Measurements from ENCODE around the gene AXIN1.
A peak's percentile ranks its signal among the peaks of the same experiment; 100 is the strongest.
"Not testable (repeated sequence)": the region's sequence is repeated elsewhere in the genome, so short reads cannot be mapped to it uniquely, and the experiment has no call there.

Gene AXIN1

GRCh38 chr16:356741-357140 is 4.2 kb upstream of the AXIN1 start:
- no peak for DNase-seq (ENCODE audit: insufficient read length, low spot score)
- no peak for FAIRE-seq

- DNase-seq (ENCODE audit: insufficient read length, low spot score) (no peak), FAIRE-seq (no peak)
Observed at GRCh38 chr16:354971-355461, 2.5 kb upstream of the AXIN1 start.

- DNase-seq (ENCODE audit: insufficient read length, low spot score) = no peak
- no peak for FAIRE-seq
Observed at GRCh38 chr16:354291-354881, 1.9 kb upstream of the AXIN1 start.

GRCh38 chr16:353404-354290 is 1.1 kb upstream of the AXIN1 start:
- FAIRE-seq (no peak), DNase-seq (ENCODE audit: insufficient read length, low spot score) (no peak)

- FAIRE-seq (no peak), DNase-seq (ENCODE audit: insufficient read length, low spot score) (no peak)
Observed at GRCh38 chr16:351804-352520, 561 bp downstream of the AXIN1 start.

- FAIRE-seq (no peak), DNase-seq (ENCODE audit: insufficient read length, low spot score) (no peak)
Observed at GRCh38 chr16:350203-350602, 2.3 kb downstream of the AXIN1 start.

GRCh38 chr16:349211-349610 is 3.3 kb downstream of the AXIN1 start:
- FAIRE-seq (peak; percentile 92), DNase-seq (ENCODE audit: insufficient read length, low spot score) (peak; percentile 77)

- not testable (repeated sequence) for DNase-seq (ENCODE audit: insufficient read length, low spot score); FAIRE-seq
Observed at GRCh38 chr16:348495-348894, 4.0 kb downstream of the AXIN1 start.

GRCh38 chr16:347203-347602 is 5.3 kb downstream of the AXIN1 start:
- no peak for DNase-seq (ENCODE audit: insufficient read length, low spot score)
- no peak for FAIRE-seq

GRCh38 chr16:346587-346986 is 5.9 kb downstream of the AXIN1 start:
- DNase-seq (ENCODE audit: insufficient read length, low spot score) = no peak
- FAIRE-seq = no peak

GRCh38 chr16:345772-346171 is 6.8 kb downstream of the AXIN1 start:
- no peak for FAIRE-seq
- no peak for DNase-seq (ENCODE audit: insufficient read length, low spot score)

- no peak for FAIRE-seq
- no peak for DNase-seq (ENCODE audit: insufficient read length, low spot score)
Observed at GRCh38 chr16:342455-343213, 9.9 kb downstream of the AXIN1 start.

- not testable (repeated sequence) for FAIRE-seq; DNase-seq (ENCODE audit: insufficient read length, low spot score)
Observed at GRCh38 chr16:341974-342336, 10.6 kb downstream of the AXIN1 start.

GRCh38 chr16:341095-341973 is 11.2 kb downstream of the AXIN1 start:
- not testable (repeated sequence) for FAIRE-seq; DNase-seq (ENCODE audit: insufficient read length, low spot score)

- FAIRE-seq (no peak), DNase-seq (ENCODE audit: insufficient read length, low spot score) (no peak)
Observed at GRCh38 chr16:340370-341091, 12.0 kb downstream of the AXIN1 start.

- no peak for DNase-seq (ENCODE audit: insufficient read length, low spot score)
- FAIRE-seq = no peak
Observed at GRCh38 chr16:339680-340079, 12.8 kb downstream of the AXIN1 start.

GRCh38 chr16:337975-338575 is 14.4 kb downstream of the AXIN1 start:
- no peak for FAIRE-seq
- no peak for DNase-seq (ENCODE audit: insufficient read length, low spot score)

- DNase-seq (ENCODE audit: insufficient read length, low spot score) (no peak), FAIRE-seq (no peak)
Observed at GRCh38 chr16:337437-337836, 15.1 kb downstream of the AXIN1 start.

- FAIRE-seq (no peak), DNase-seq (ENCODE audit: insufficient read length, low spot score) (no peak)
Observed at GRCh38 chr16:336269-336668, 16.3 kb downstream of the AXIN1 start.
